IMR-90 (cell line): Measurements from ENCODE around the gene ENAH.

ENCODE experiments used
- BHLHE40 ChIP-seq: fragments of 150-350 bp; IDR thresholded peaks from 2 replicates; pipeline ENCODE4 v1.6.1; 2016; ENCODE audit warnings: mild to moderate bottlenecking, low read depth, low read length
- CEBPB ChIP-seq: IDR thresholded peaks from 2 replicates; pipeline ENCODE4 v1.6.1; 2012; ENCODE audit warnings: low read depth, low read length, improper control_type of control experiment
- CHD1 ChIP-seq: IDR thresholded peaks from 2 replicates; pipeline ENCODE4 v1.6.1; 2012; ENCODE audit warnings: low read depth, low read length, improper control_type of control experiment
- CTCF ChIP-seq: conservative IDR thresholded peaks from 2 replicates; pipeline ENCODE4 v1.5.1; 2012; ENCODE audit warnings: mild to moderate bottlenecking, low read depth, low read length, improper control_type of control experiment
- FOS ChIP-seq: fragments of 150-350 bp; IDR thresholded peaks from 2 replicates; pipeline ENCODE4 v1.6.1; 2016; ENCODE audit warnings: low read depth, low read length
- MAZ ChIP-seq: IDR thresholded peaks from 2 replicates; pipeline ENCODE4 v1.6.1; 2012; ENCODE audit warnings: low read depth, mild to moderate bottlenecking, low read length, improper control_type of control experiment, moderate library complexity, borderline replicate concordance
- MXI1 ChIP-seq: IDR thresholded peaks from 2 replicates; pipeline ENCODE4 v1.6.1; 2012; ENCODE audit warnings: low read depth, mild to moderate bottlenecking, low read length, moderate library complexity, borderline replicate concordance
- POLR2A ChIP-seq: IDR thresholded peaks from 2 replicates; pipeline ENCODE4 v1.6.1; 2012; ENCODE audit warnings: mild to moderate bottlenecking, low read depth, low read length
- RAD21 ChIP-seq: IDR thresholded peaks from 2 replicates; pipeline ENCODE4 v1.6.1; 2012; ENCODE audit warnings: low read length, improper control_type of control experiment
- RCOR1 ChIP-seq: IDR thresholded peaks from 2 replicates; pipeline ENCODE4 v1.6.1; 2012; ENCODE audit warnings: mild to moderate bottlenecking, low read length, improper control_type of control experiment; ENCODE audit not compliant: insufficient replicate concordance
- SMC3 ChIP-seq: fragments of 150-350 bp; IDR thresholded peaks from 2 replicates; pipeline ENCODE4 v1.6.1; 2016; ENCODE audit warnings: low read depth, mild to moderate bottlenecking, antibody characterized with exemption, low read length, moderate library complexity
- USF2 ChIP-seq: fragments of 150-350 bp; IDR thresholded peaks from 2 replicates; pipeline ENCODE4 v1.6.1; 2017; ENCODE audit warnings: mild to moderate bottlenecking, antibody characterized with exemption, low read length, low read depth

- TF ChIP-seq POLR2A: no peak
- TF ChIP-seq MXI1: no peak
- no peak for TF ChIP-seq CTCF
- TF ChIP-seq USF2: no peak
- TF ChIP-seq RAD21: no peak
- TF ChIP-seq CEBPB: no peak
- TF ChIP-seq BHLHE40: no peak
- no peak for TF ChIP-seq RCOR1
- TF ChIP-seq SMC3: no peak
- TF ChIP-seq CHD1: no peak
- TF ChIP-seq MAZ: no peak
- no peak for TF ChIP-seq FOS
These were observed 54.9 kb downstream of the ENAH start for GRCh38 chr1:225597926-225598575.
